GM12878 (cell line): ENCODE measurements around the gene DYNLL2. TPM values are rescaled to one million over a fixed set of nuclear protein-coding genes. Genes with fewer than 3 reads are reported as not detected.

Experiments
- ATAC-seq: fragments of 200-7000 bp; cut with Tn5 transposase; 3 replicates; pipeline ENCODE4 v1.9.1; 2020; ENCODE audit warnings: mild to moderate bottlenecking, moderate library complexity
- BruUV-seq: library from RNA; stranded (reverse); fragments of 400-500 nt; replicated peaks from 2 replicates; lab custom pipeline; 2021; lab: Mats Ljungman, UMichigan
- CTCF ChIA-PET: fragments of 300-600 bp; sonication (Branson Sonifier 250); formaldehyde crosslinking; extraction: SDS; loops from one replicate; lab custom pipeline; 2021; ENCODE audit warnings: inconsistent platforms; lab: Yijun Ruan, JAX
- POLR2A ChIA-PET: fragments of 350-600 bp; formaldehyde crosslinking; extraction: SDS; loops from one replicate; lab custom pipeline; 2021; ENCODE audit warnings: inconsistent platforms; lab: Charles Lee
- RAD21 ChIA-PET: fragments of 300-600 bp; sonication (Branson Sonifier 250); formaldehyde crosslinking; loops from one replicate; lab custom pipeline; 2023; ENCODE audit warnings: antibody characterized with exemption; ENCODE audit not compliant: unreplicated experiment; lab: Charles Lee
- SMC1A ChIA-PET: fragments of 300-600 bp; sonication (Branson Sonifier 250); formaldehyde crosslinking; loops from one replicate; lab custom pipeline; 2023; ENCODE audit not compliant: unreplicated experiment, uncharacterized antibody; lab: Charles Lee
- DNase-seq: peaks from one replicate; pipeline ENCODE4 v3.0.0-alpha.2; 2011; ENCODE audit warnings: low read depth, low spot score
- FAIRE-seq: peaks from 3 replicates; lab custom pipeline; 2011; peaks lifted over from hg19 to GRCh38; lab: Jason Lieb, UNC
- H2AFZ ChIP-seq: 2 replicates; pipeline ENCODE4 v1.6.0; 2011; ENCODE audit warnings: low read depth, low read length, control low read depth; ENCODE audit not compliant: control insufficient read depth
- H3K27ac ChIP-seq: 2 replicates; pipeline ENCODE4 v1.5.1; 2011; ENCODE audit warnings: control low read depth; ENCODE audit not compliant: control insufficient read depth, insufficient read depth
- H3K27me3 ChIP-seq, 2 experiments: replicated peaks in 1 of 2; 2 replicates each; pipeline versions ENCODE4 v1.6.0 to v1.6.1; 2011; ENCODE audit warnings: low read length in 1 of 2; ENCODE audit not compliant: control insufficient read depth in 2 of 2, insufficient read depth in 2 of 2
- H3K36me3 ChIP-seq, 2 experiments: 2 replicates each; pipeline ENCODE4 v1.5.1; 2011; ENCODE audit warnings: low read length in 1 of 2; ENCODE audit not compliant: control insufficient read depth in 2 of 2, insufficient read depth in 2 of 2
- H3K4me1 ChIP-seq: 2 replicates; pipeline ENCODE4 v1.6.1; 2011; ENCODE audit warnings: mild to moderate bottlenecking, low read length, moderate library complexity, mixed read lengths; ENCODE audit not compliant: control insufficient read depth, insufficient read depth
- H3K4me2 ChIP-seq: 2 replicates; pipeline ENCODE4 v1.6.0; 2011; ENCODE audit warnings: control low read depth; ENCODE audit not compliant: control insufficient read depth, insufficient read depth
- H3K4me3 ChIP-seq: fragments of 200-600 bp; sonication (generic); 2 replicates; pipeline ENCODE4 v1.5.1; 2016
- H3K79me2 ChIP-seq: 2 replicates; pipeline ENCODE4 v1.6.0; 2011; ENCODE audit warnings: low read length; ENCODE audit not compliant: control insufficient read depth, insufficient read depth
- H3K9ac ChIP-seq: 2 replicates; pipeline ENCODE4 v1.8.0; 2011; ENCODE audit warnings: low read length, control low read depth, mixed read lengths; ENCODE audit not compliant: control insufficient read depth, insufficient read depth
- H3K9me3 ChIP-seq: replicated peaks from 3 replicates; pipeline ENCODE4 v1.5.1; 2011; ENCODE audit warnings: mild to moderate bottlenecking, low read length; ENCODE audit not compliant: control insufficient read depth, insufficient read depth
- H4K20me1 ChIP-seq: 2 replicates; pipeline ENCODE4 v1.6.0; 2011; ENCODE audit not compliant: control insufficient read depth, insufficient read depth
- ATF2 ChIP-seq: IDR thresholded peaks from 2 replicates; pipeline ENCODE4 v1.6.1; 2012; ENCODE audit warnings: low read length, inconsistent platforms
- CEBPZ ChIP-seq: fragments of 150-350 bp; IDR thresholded peaks from 2 replicates; pipeline ENCODE4 v1.6.1; 2016; ENCODE audit warnings: low read depth, low read length
- CHD2 ChIP-seq: IDR thresholded peaks from 2 replicates; pipeline ENCODE4 v1.6.1; 2011; ENCODE audit warnings: low read depth, low read length, improper control_type of control experiment, borderline replicate concordance
- CREM ChIP-seq: IDR thresholded peaks from 2 replicates; pipeline ENCODE4 v1.6.1; 2014; ENCODE audit warnings: antibody characterized with exemption, low read depth
- ETV6 ChIP-seq, 2 experiments: fragments of 450-650 bp in 1 of 2; IDR thresholded peaks in 1 of 2; conservative IDR thresholded peaks in 1 of 2; 2 replicates each; pipeline ENCODE4 v1.6.1; 2014; ENCODE audit warnings: antibody characterized with exemption in 1 of 2, borderline replicate concordance in 1 of 2, low read depth in 1 of 2, mild to moderate bottlenecking in 1 of 2, moderate library complexity in 1 of 2
- FOXM1 ChIP-seq: IDR thresholded peaks from 2 replicates; pipeline ENCODE4 v1.6.1; 2012; ENCODE audit warnings: low read depth, mild to moderate bottlenecking, inconsistent platforms, low read length, moderate library complexity
- GABPA ChIP-seq: IDR thresholded peaks from 2 replicates; pipeline ENCODE4 v1.6.1; 2014; ENCODE audit warnings: antibody characterized with exemption, low read depth, mild to moderate bottlenecking, inconsistent platforms
- HDGF ChIP-seq: fragments of 450-650 bp; IDR thresholded peaks from 2 replicates; pipeline ENCODE4 v1.6.1; 2016; ENCODE audit warnings: antibody characterized with exemption
- LARP7 ChIP-seq: fragments of 450-650 bp; IDR thresholded peaks from 2 replicates; pipeline ENCODE4 v1.6.1; 2017; ENCODE audit warnings: mild to moderate bottlenecking
- NFYA ChIP-seq: IDR thresholded peaks from 2 replicates; pipeline ENCODE4 v1.6.1; 2011; ENCODE audit warnings: low read depth, mild to moderate bottlenecking, low read length, improper control_type of control experiment, borderline replicate concordance
- NR2F1 ChIP-seq: fragments of 450-650 bp; conservative IDR thresholded peaks from 2 replicates; pipeline ENCODE4 v1.6.1; 2017; ENCODE audit warnings: mild to moderate bottlenecking
- RFX5 ChIP-seq: IDR thresholded peaks from 2 replicates; pipeline ENCODE4 v1.6.1; 2011; ENCODE audit warnings: low read depth, low read length, improper control_type of control experiment
- SRF ChIP-seq, 2 experiments: IDR thresholded peaks; 2 replicates each; pipeline ENCODE4 v1.6.1; 2011; ENCODE audit warnings: low read depth in 2 of 2, low read length in 2 of 2, mild to moderate bottlenecking in 1 of 2, moderate library complexity in 1 of 2
- WGBS: methylation state at CpG from one replicate; pipeline ENCODE4 v1.1.6; 2016; ENCODE audit warnings: low lambda C conversion rate; ENCODE audit not compliant: insufficient replicate concordance, insufficient coverage; ENCODE audit errors: missing lambda C conversion rate; 5-methylcytosine and 5-hydroxymethylcytosine counted together
- in situ Hi-C: fragments of 300-500 bp; cut with MboI; formaldehyde crosslinking; loops from 9 replicates; pipeline ENCODE4 v1.14.3; 2018; ENCODE audit warnings: mixed read lengths
- intact Hi-C: fragments of 100-400 bp; cut with micrococcal nuclease; formaldehyde crosslinking; loops from one replicate; pipeline ENCODE4 v1.14.2; 2022; ENCODE audit not compliant: unreplicated experiment
- polyA plus RNA-seq, 11 experiments: library from polyadenylated mRNA; depleted of rRNA in 4 of 11; unstranded in 6 of 11; stranded (reverse) in 5 of 11; fragments of >200 nt; fragmentation: Nextera tagmentation in 4 of 11; fragmentation: Illumina TruSeq in 1 of 11; extraction: Ambion mirVana in 4 of 11; extraction: Trizol in 1 of 11; gene quantifications; 1 replicate in 1 of 11; 2 replicates in 10 of 11; pipeline versions ENCODE4 v1.2.1 to v1.2.3, GENCODE V29; 2011 to 2016; ENCODE audit warnings: inconsistent platforms in 2 of 11, missing spikeins in 2 of 11, low read depth in 1 of 11
- total RNA-seq, 4 experiments: library from RNA; depleted of rRNA in 3 of 4; stranded (reverse); fragments of >200 nt in 3 of 4; fragmentation: Illumina TruSeq in 1 of 4; extraction: Trizol in 1 of 4; gene quantifications; 2 replicates each; pipeline versions ENCODE4 v1.2.1 to v1.2.3, GENCODE V29; 2013 to 2021
- TF ChIP-seq, protein P1 (sequence below): fragments of 450-650 bp; IDR thresholded peaks from 2 replicates; pipeline ENCODE4 v1.6.1; 2016; ENCODE audit warnings: mild to moderate bottlenecking, moderate library complexity, borderline replicate concordance
- TF ChIP-seq, protein P2 (sequence below): fragments of 150-350 bp; IDR thresholded peaks from 2 replicates; pipeline ENCODE4 v1.6.1; 2014; ENCODE audit warnings: mild to moderate bottlenecking, low read depth, low read length

The DYNLL2 gene
- total and polyA plus RNA-seq, 10 of the 15 experiments (the other 5 are each of a cell fraction or from before 2014, with no cell fraction given), result 0.62 to 19.2 (median 9.1) TPM

- Histone ChIP-seq H3K4me3 (no peak overlapping the region), H3K36me3 (no peaks in the 10 kb centered on the region), H3K27ac (no peak overlapping the region), H3K4me2 (no peak overlapping the region), H3K9ac (no peak overlapping the region), H3K9me3 (no peaks in the 10 kb centered on the region), H3K4me1 (no peaks in the 10 kb centered on the region), H4K20me1 (no peaks in the 10 kb centered on the region), H3K27me3 (no peaks in the 10 kb centered on the region; a peak in 2 of 4 replicates), H3K79me2 (no peaks in the 10 kb centered on the region), H2AFZ (no peak overlapping the region)
- SMC1A ChIA-PET, result no interaction called here
- POLR2A ChIA-PET, result interaction anchor here (0.6 kb wide), 1 partner anchor 731 kb away, joined by 3 read pairs; no protein-coding TSS in a partner anchor
- RAD21 ChIA-PET, result no interaction called here
- CTCF ChIA-PET, result no interaction called here
- in situ Hi-C loops, result no loop called here
- intact Hi-C loops, result no loop called here
- ATAC-seq, result no peak
- no peak for DNase-seq
- no TSS peak for BruUV-seq
- no peak for FAIRE-seq
- 33% methylated on average over 1 of the region's 1 CpG for WGBS
- TF ChIP-seq NFYA (no peak), CREM (no peak), CEBPZ (no peak), GABPA (no peak), ATF2 (no peak), RFX5 (no peak), ETV6 (conservative IDR thresholded peaks at IDR 0.05 in 1 of 2, IDR thresholded peaks at IDR 0.05 in 1 of 2; ENCODE audit: borderline replicate concordance in 1 of 2, low read depth in 1 of 2) (no peak), NR2F1 (no peak), HDGF (no peak), SRF (IDR thresholded peaks at IDR 0.05; ENCODE audit: low read depth in 2 of 2, low read length in 2 of 2) (no peak), FOXM1 (no peak), LARP7 (no peak), CHD2 (no peak)
- TF ChIP-seq, protein P1, sequence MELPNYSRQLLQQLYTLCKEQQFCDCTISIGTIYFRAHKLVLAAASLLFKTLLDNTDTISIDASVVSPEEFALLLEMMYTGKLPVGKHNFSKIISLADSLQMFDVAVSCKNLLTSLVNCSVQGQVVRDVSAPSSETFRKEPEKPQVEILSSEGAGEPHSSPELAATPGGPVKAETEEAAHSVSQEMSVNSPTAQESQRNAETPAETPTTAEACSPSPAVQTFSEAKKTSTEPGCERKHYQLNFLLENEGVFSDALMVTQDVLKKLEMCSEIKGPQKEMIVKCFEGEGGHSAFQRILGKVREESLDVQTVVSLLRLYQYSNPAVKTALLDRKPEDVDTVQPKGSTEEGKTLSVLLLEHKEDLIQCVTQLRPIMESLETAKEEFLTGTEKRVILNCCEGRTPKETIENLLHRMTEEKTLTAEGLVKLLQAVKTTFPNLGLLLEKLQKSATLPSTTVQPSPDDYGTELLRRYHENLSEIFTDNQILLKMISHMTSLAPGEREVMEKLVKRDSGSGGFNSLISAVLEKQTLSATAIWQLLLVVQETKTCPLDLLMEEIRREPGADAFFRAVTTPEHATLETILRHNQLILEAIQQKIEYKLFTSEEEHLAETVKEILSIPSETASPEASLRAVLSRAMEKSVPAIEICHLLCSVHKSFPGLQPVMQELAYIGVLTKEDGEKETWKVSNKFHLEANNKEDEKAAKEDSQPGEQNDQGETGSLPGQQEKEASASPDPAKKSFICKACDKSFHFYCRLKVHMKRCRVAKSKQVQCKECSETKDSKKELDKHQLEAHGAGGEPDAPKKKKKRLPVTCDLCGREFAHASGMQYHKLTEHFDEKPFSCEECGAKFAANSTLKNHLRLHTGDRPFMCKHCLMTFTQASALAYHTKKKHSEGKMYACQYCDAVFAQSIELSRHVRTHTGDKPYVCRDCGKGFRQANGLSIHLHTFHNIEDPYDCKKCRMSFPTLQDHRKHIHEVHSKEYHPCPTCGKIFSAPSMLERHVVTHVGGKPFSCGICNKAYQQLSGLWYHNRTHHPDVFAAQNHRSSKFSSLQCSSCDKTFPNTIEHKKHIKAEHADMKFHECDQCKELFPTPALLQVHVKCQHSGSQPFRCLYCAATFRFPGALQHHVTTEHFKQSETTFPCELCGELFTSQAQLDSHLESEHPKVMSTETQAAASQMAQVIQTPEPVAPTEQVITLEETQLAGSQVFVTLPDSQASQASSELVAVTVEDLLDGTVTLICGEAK, result no peak
- TF ChIP-seq, protein P2, sequence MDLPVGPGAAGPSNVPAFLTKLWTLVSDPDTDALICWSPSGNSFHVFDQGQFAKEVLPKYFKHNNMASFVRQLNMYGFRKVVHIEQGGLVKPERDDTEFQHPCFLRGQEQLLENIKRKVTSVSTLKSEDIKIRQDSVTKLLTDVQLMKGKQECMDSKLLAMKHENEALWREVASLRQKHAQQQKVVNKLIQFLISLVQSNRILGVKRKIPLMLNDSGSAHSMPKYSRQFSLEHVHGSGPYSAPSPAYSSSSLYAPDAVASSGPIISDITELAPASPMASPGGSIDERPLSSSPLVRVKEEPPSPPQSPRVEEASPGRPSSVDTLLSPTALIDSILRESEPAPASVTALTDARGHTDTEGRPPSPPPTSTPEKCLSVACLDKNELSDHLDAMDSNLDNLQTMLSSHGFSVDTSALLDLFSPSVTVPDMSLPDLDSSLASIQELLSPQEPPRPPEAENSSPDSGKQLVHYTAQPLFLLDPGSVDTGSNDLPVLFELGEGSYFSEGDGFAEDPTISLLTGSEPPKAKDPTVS, result no peak
These were observed 31.8 kb upstream of the DYNLL2 start for GRCh38 chr17:58051468-58051867.
